OCI-LY3 (cell line): ENCODE data around the gene LRRC56.

Experiments used
- H2AFZ ChIP-seq: fragments of 200-600, 300-600 bp; shearing (Covaris generic); 2 replicates; pipeline ENCODE4 v1.6.0; 2014; ENCODE audit warnings: antibody characterized with exemption, low read depth, low read length
- H3K27ac ChIP-seq: fragments of 200-600, 300-600 bp; sonication (generic); 2 replicates; pipeline ENCODE4 v1.5.1; 2014; ENCODE audit warnings: mild to moderate bottlenecking, low read length, moderate library complexity, mixed read lengths
- H3K27me3 ChIP-seq: fragments of 200-600, 300-600 bp; sonication (generic); 2 replicates; pipeline ENCODE4 v1.6.1; 2014; ENCODE audit warnings: low read depth, low read length, mixed read lengths
- H3K36me3 ChIP-seq: fragments of 200-600, 300-600 bp; sonication (generic); replicated peaks from 2 replicates; pipeline ENCODE3; 2014; ENCODE audit warnings: low read depth, low read length, mixed read lengths
- H3K4me1 ChIP-seq: fragments of 300-600, 200-600 bp; sonication (generic); 2 replicates; pipeline ENCODE4 v1.6.1; 2014; ENCODE audit warnings: low read length, mixed read lengths
- H3K4me2 ChIP-seq: fragments of 200-600, 300-600 bp; sonication (generic); 2 replicates; pipeline ENCODE4 v1.6.1; 2014; ENCODE audit warnings: low read length, mixed read lengths
- H3K4me3 ChIP-seq: fragments of 300-600, 200-600 bp; sonication (generic); 2 replicates; pipeline ENCODE4 v1.5.1; 2014; ENCODE audit warnings: antibody characterized with exemption, mild to moderate bottlenecking, low read length, moderate library complexity
- H3K79me2 ChIP-seq: fragments of 300-600, 200-600 bp; shearing (Covaris generic); 2 replicates; pipeline ENCODE4 v1.6.1; 2014; ENCODE audit warnings: mild to moderate bottlenecking, low read length, mixed read lengths
- H3K9ac ChIP-seq: fragments of 300-600, 200-600 bp; shearing (Covaris generic); 2 replicates; pipeline ENCODE4 v1.6.0; 2014; ENCODE audit warnings: mild to moderate bottlenecking, low read length, moderate library complexity
- H3K9me3 ChIP-seq: fragments of 200-600, 300-600 bp; shearing (Covaris generic); 2 replicates; pipeline ENCODE4 v1.6.1; 2014; ENCODE audit warnings: low read length, mixed read lengths; ENCODE audit not compliant: insufficient read depth
- H4K20me1 ChIP-seq: fragments of 200-600, 300-600 bp; sonication (generic); 2 replicates; pipeline ENCODE4 v1.6.1; 2016; ENCODE audit warnings: low read length, mixed read lengths; ENCODE audit not compliant: insufficient read depth
- CTCF ChIP-seq: fragments of 200-600, 300-600 bp; sonication (generic); IDR thresholded peaks from 2 replicates; pipeline ENCODE4 v1.5.1; 2014; ENCODE audit warnings: antibody characterized with exemption, low read length, low read depth
- EZH2phosphoT487 ChIP-seq: fragments of 200-600 bp; shearing (Covaris generic); IDR thresholded peaks from 2 replicates; pipeline ENCODE4 v1.6.1; 2018; ENCODE audit warnings: antibody characterized with exemption, mixed run types, low read depth

LRRC56 gene

GRCh38 chr11:491358-491757 is 46.0 kb upstream of the LRRC56 start:
- no peaks in the 10 kb centered on the region for H3K4me1 ChIP-seq
- H2AFZ ChIP-seq = no peak overlapping the region
- no peaks in the 10 kb centered on the region for H3K79me2 ChIP-seq
- no peaks in the 10 kb centered on the region for H4K20me1 ChIP-seq
- no peak overlapping the region for H3K9ac ChIP-seq
- no peaks in the 10 kb centered on the region for H3K9me3 ChIP-seq
- no peak overlapping the region for H3K4me3 ChIP-seq
- no peaks in the 10 kb centered on the region for H3K27me3 ChIP-seq
- H3K36me3 ChIP-seq = peaks cover 5% of the 10 kb centered on the region
- H3K4me2 ChIP-seq = no peak overlapping the region
- H3K27ac ChIP-seq = no peak overlapping the region
- TF ChIP-seq EZH2phosphoT487 = no peak
- no peak for TF ChIP-seq CTCF

- no peak for TF ChIP-seq EZH2phosphoT487
- TF ChIP-seq CTCF = no peak
- H3K4me1 ChIP-seq = no peaks in the 10 kb centered on the region
- H3K79me2 ChIP-seq = no peaks in the 10 kb centered on the region
- H3K4me3 ChIP-seq = no peak overlapping the region
- peaks cover 15% of the 10 kb centered on the region for H3K36me3 ChIP-seq
- no peak overlapping the region for H2AFZ ChIP-seq
- no peaks in the 10 kb centered on the region for H4K20me1 ChIP-seq
- no peaks in the 10 kb centered on the region for H3K27me3 ChIP-seq
- no peaks in the 10 kb centered on the region for H3K9me3 ChIP-seq
- H3K4me2 ChIP-seq = no peak overlapping the region
- H3K9ac ChIP-seq = no peak overlapping the region
- H3K27ac ChIP-seq = no peak overlapping the region
These were observed 44.7 kb upstream of the LRRC56 start for GRCh38 chr11:492427-493226.

- TF ChIP-seq CTCF (no peak), EZH2phosphoT487 (no peak)
- no peaks in the 10 kb centered on the region for H3K79me2 ChIP-seq
- no peaks in the 10 kb centered on the region for H4K20me1 ChIP-seq
- no peaks in the 10 kb centered on the region for H3K9me3 ChIP-seq
- H3K9ac ChIP-seq = no peak overlapping the region
- H3K4me1 ChIP-seq = no peaks in the 10 kb centered on the region
- H3K4me2 ChIP-seq = no peak overlapping the region
- H3K27me3 ChIP-seq = no peaks in the 10 kb centered on the region
- peaks cover 37% of the 10 kb centered on the region for H3K36me3 ChIP-seq
- no peak overlapping the region for H3K27ac ChIP-seq
- no peak overlapping the region for H2AFZ ChIP-seq
- H3K4me3 ChIP-seq = no peak overlapping the region
These were observed 42.4 kb upstream of the LRRC56 start for GRCh38 chr11:494761-495536.

GRCh38 chr11:495537-495931 is 41.8 kb upstream of the LRRC56 start:
- Histone ChIP-seq H3K27ac (no peak overlapping the region), H4K20me1 (no peaks in the 10 kb centered on the region), H3K36me3 (peaks cover 40% of the 10 kb centered on the region), H3K79me2 (no peaks in the 10 kb centered on the region), H2AFZ (no peak overlapping the region), H3K4me2 (no peak overlapping the region), H3K27me3 (no peaks in the 10 kb centered on the region), H3K9ac (no peak overlapping the region), H3K4me1 (peaks cover 2% of the 10 kb centered on the region), H3K9me3 (no peaks in the 10 kb centered on the region), H3K4me3 (no peak overlapping the region)
- TF ChIP-seq CTCF (no peak), EZH2phosphoT487 (no peak)
